GM23338 (cell line): Measurements from ENCODE around the gene CCDC81. TPM values are rescaled to one million over a fixed set of nuclear protein-coding genes. Genes with fewer than 3 reads are reported as not detected.

Experiments
- ATAC-seq: fragments of 200-7000 bp; cut with Tn5 transposase; 3 replicates; pipeline ENCODE4 v1.9.1; 2020
- DNase-seq: peaks from one replicate; pipeline ENCODE4 v3.0.0-alpha.2; 2015; ENCODE audit warnings: low spot score
- H2AFZ ChIP-seq: fragments of 200-600 bp; sonication (generic); 2 replicates; pipeline ENCODE4 v1.8.0; 2016; ENCODE audit warnings: antibody characterized with exemption, mild to moderate bottlenecking, moderate library complexity
- H3F3A ChIP-seq: fragments of 200-600 bp; sonication (generic); replicated peaks from 2 replicates; pipeline ENCODE4 v1.8.0; 2017; ENCODE audit warnings: antibody characterized with exemption, mixed run types, low read depth
- H3K27ac ChIP-seq: fragments of 200-600 bp; sonication (generic); 2 replicates; pipeline ENCODE4 v1.6.1; 2016; ENCODE audit warnings: low read depth
- H3K27me3 ChIP-seq: fragments of 200-600 bp; sonication (generic); 2 replicates; pipeline ENCODE4 v1.8.0; 2016; ENCODE audit warnings: mild to moderate bottlenecking, mixed run types, moderate library complexity; ENCODE audit not compliant: insufficient read depth
- H3K36me3 ChIP-seq: fragments of 200-600 bp; sonication (generic); 2 replicates; pipeline ENCODE4 v1.8.0; 2016; ENCODE audit warnings: mild to moderate bottlenecking; ENCODE audit not compliant: insufficient read depth
- H3K4me1 ChIP-seq: fragments of 200-600 bp; sonication (generic); 2 replicates; pipeline ENCODE4 v1.8.0; 2016; ENCODE audit warnings: mild to moderate bottlenecking, moderate library complexity; ENCODE audit not compliant: insufficient read depth
- H3K4me2 ChIP-seq: fragments of 200-600 bp; sonication (generic); 2 replicates; pipeline ENCODE4 v1.7.1; 2017; ENCODE audit warnings: mixed run types
- H3K4me3 ChIP-seq: fragments of 200-600 bp; sonication (generic); 2 replicates; pipeline ENCODE4 v1.6.1; 2016; ENCODE audit warnings: mixed run types
- H3K79me2 ChIP-seq: fragments of 200-600 bp; sonication (generic); replicated peaks from 2 replicates; pipeline ENCODE4 v1.8.0; 2017; ENCODE audit warnings: mild to moderate bottlenecking; ENCODE audit not compliant: insufficient read depth
- H3K9me2 ChIP-seq: fragments of 200-600 bp; sonication (generic); 2 replicates; pipeline ENCODE4 v1.8.0; 2017; ENCODE audit not compliant: insufficient read depth
- H4K20me1 ChIP-seq: fragments of 200-600 bp; sonication (generic); replicated peaks from 2 replicates; pipeline ENCODE4 v1.8.0; 2017; ENCODE audit warnings: mild to moderate bottlenecking; ENCODE audit not compliant: insufficient read depth
- H3K27ac Mint-ChIP-seq: 2 replicates; pipeline ENCODE4 v1.8.0; 2020; ENCODE audit warnings: inconsistent platforms, mild to moderate bottlenecking, moderate library complexity, mixed read lengths
- H3K27me3 Mint-ChIP-seq: 3 replicates; pipeline ENCODE4 v1.8.0; 2022; ENCODE audit warnings: low read depth, mild to moderate bottlenecking, moderate library complexity, mixed read lengths, inconsistent platforms; ENCODE audit not compliant: insufficient read depth, poor library complexity
- H3K36me3 Mint-ChIP-seq: 3 replicates; pipeline ENCODE4 v1.8.0; 2021; ENCODE audit warnings: low read depth, mild to moderate bottlenecking, inconsistent platforms, moderate library complexity, mixed read lengths
- H3K4me1 Mint-ChIP-seq: 3 replicates; pipeline ENCODE4 v1.8.0; 2020; ENCODE audit warnings: mild to moderate bottlenecking, inconsistent platforms, mixed read lengths
- H3K4me3 Mint-ChIP-seq: 3 replicates; pipeline ENCODE4 v1.8.0; 2021; ENCODE audit warnings: moderate library complexity, mild to moderate bottlenecking, inconsistent platforms, mixed read lengths
- H3K9me3 Mint-ChIP-seq: 3 replicates; pipeline ENCODE4 v1.8.0; 2020; ENCODE audit warnings: moderate library complexity, mild to moderate bottlenecking, inconsistent platforms, mixed read lengths
- CREB1 ChIP-seq: fragments of 250-450 bp; sonication (Bioruptor Pico); IDR thresholded peaks from 2 replicates; pipeline ENCODE4 v1.5.0; 2020; ENCODE audit warnings: low read depth, mild to moderate bottlenecking, moderate library complexity
- CTCF ChIP-seq, 2 experiments: fragments of 200-600 bp in 1 of 2; sonication (generic) in 1 of 2; conservative IDR thresholded peaks; 2 replicates each; pipeline versions ENCODE4 v1.5.1 to v1.6.1; 2016 to 2017; ENCODE audit warnings: antibody characterized with exemption in 2 of 2, low read depth in 2 of 2, mild to moderate bottlenecking in 2 of 2, moderate library complexity in 1 of 2
- ETS1 ChIP-seq: IDR thresholded peaks from 2 replicates; pipeline ENCODE4 v1.6.1; 2016; ENCODE audit warnings: antibody characterized with exemption
- EZH2 ChIP-seq: fragments of 200-600 bp; sonication (generic); IDR thresholded peaks from one replicate; pipeline ENCODE4 v1.8.0; 2017; ENCODE audit warnings: antibody characterized with exemption, mild to moderate bottlenecking, low read depth; ENCODE audit not compliant: unreplicated experiment
- EZH2phosphoT487 ChIP-seq: fragments of 200-600 bp; sonication (generic); IDR thresholded peaks from one replicate; pipeline ENCODE4 v1.8.1; 2018; ENCODE audit warnings: antibody characterized with exemption; ENCODE audit not compliant: unreplicated experiment
- JUNB ChIP-seq: IDR thresholded peaks from one replicate; pipeline ENCODE4 v1.6.1; 2016; ENCODE audit warnings: antibody characterized with exemption; ENCODE audit not compliant: unreplicated experiment
- NANOG ChIP-seq: IDR thresholded peaks from 2 replicates; pipeline ENCODE4 v1.6.1; 2016; ENCODE audit warnings: antibody characterized with exemption, borderline replicate concordance
- POLR2AphosphoS5 ChIP-seq: IDR thresholded peaks from 2 replicates; pipeline ENCODE4 v1.6.1; 2016; ENCODE audit warnings: antibody characterized with exemption, low read depth
- REST ChIP-seq: IDR thresholded peaks from one replicate; pipeline ENCODE4 v1.6.1; 2018; ENCODE audit warnings: antibody characterized with exemption; ENCODE audit not compliant: unreplicated experiment
- STAT1 ChIP-seq: IDR thresholded peaks from one replicate; pipeline ENCODE4 v1.6.1; 2016; ENCODE audit warnings: antibody characterized with exemption; ENCODE audit not compliant: unreplicated experiment
- ZNF114 ChIP-seq: fragments of 250-450 bp; sonication (Bioruptor Pico); IDR thresholded peaks from 2 replicates; pipeline ENCODE4 v1.5.0; 2020; ENCODE audit warnings: mild to moderate bottlenecking, moderate library complexity
- ZNF331 ChIP-seq: fragments of 250-450 bp; sonication (Bioruptor Pico); IDR thresholded peaks from 2 replicates; pipeline ENCODE4 v1.5.0; 2020; ENCODE audit warnings: low read depth, mild to moderate bottlenecking, moderate library complexity
- ZNF462 ChIP-seq: fragments of 250-450 bp; sonication (Bioruptor Pico); IDR thresholded peaks from 2 replicates; pipeline ENCODE4 v1.5.0; 2020; ENCODE audit warnings: mild to moderate bottlenecking, moderate library complexity
- polyA plus RNA-seq: library from polyadenylated mRNA; unstranded; fragments of >200 nt; fragmentation: Nextera tagmentation; extraction: Ambion mirVana; gene quantifications from 2 replicates; pipeline ENCODE4 v1.2.1, GENCODE V29; 2016
- total RNA-seq: library from RNA; depleted of rRNA; stranded (reverse); fragments of >200 nt; shearing (Covaris generic); gene quantifications from 2 replicates; pipeline ENCODE4 v1.2.3, GENCODE V29; 2014

Gene CCDC81
- total and polyA plus RNA-seq, 2 experiments from 2014 or later = 0.37 to 4.3 TPM

GRCh38 chr11:86388198-86388597 is 13.5 kb downstream of the CCDC81 start:
- no peaks in the 10 kb centered on the region for H3K36me3 ChIP-seq
- no peaks in the 10 kb centered on the region for H3K27me3 ChIP-seq
- no peak overlapping the region for H2AFZ ChIP-seq
- H3K27ac ChIP-seq = no peak overlapping the region
- no peaks in the 10 kb centered on the region for H3F3A ChIP-seq
- Mint-ChIP-seq H3K4me1 (peaks cover 7% of the 10 kb centered on the region), H3K9me3 (no peaks in the 10 kb centered on the region), H3K36me3 (no peaks in the 10 kb centered on the region), H3K27me3 (no peaks in the 10 kb centered on the region), H3K4me3 (no peak overlapping the region), H3K27ac (no peak overlapping the region)
- ATAC-seq (peak; percentile 49), DNase-seq (peak; percentile 24)
- H3K4me2 ChIP-seq = no peak overlapping the region
- H3K4me3 ChIP-seq = no peak overlapping the region
- H4K20me1 ChIP-seq = no peaks in the 10 kb centered on the region; the same call in 1 of the 2 replicates
- TF ChIP-seq STAT1 (no peak), ZNF114 (no peak), CREB1 (no peak), NANOG (no peak), ZNF331 (no peak), JUNB (no peak), REST (no peak), POLR2AphosphoS5 (no peak), ZNF462 (CRISPR knock-in tag) (no peak), ETS1 (no peak), CTCF (conservative IDR thresholded peaks at IDR 0.05; ENCODE audit: low read depth in 2 of 2) (no peak), EZH2phosphoT487 (no peak), EZH2 (no peak)
- no peaks in the 10 kb centered on the region for H3K79me2 ChIP-seq
- no peaks in the 10 kb centered on the region for H3K9me2 ChIP-seq
- H3K4me1 ChIP-seq = no peaks in the 10 kb centered on the region
